SH-SY5Y (cell line): ENCODE data around the gene HOXA3.

Source experiments
- GATA2 ChIP-seq: IDR thresholded peaks from 2 replicates; pipeline ENCODE4 v1.6.1; 2011; ENCODE audit warnings: mild to moderate bottlenecking, low read depth, low read length
- GATA3 ChIP-seq: IDR thresholded peaks from 2 replicates; pipeline ENCODE4 v1.6.1; 2011; ENCODE audit warnings: low read depth, mild to moderate bottlenecking, low read length, moderate library complexity

- TF ChIP-seq GATA2 (no peak), GATA3 (no peak)
Observed at GRCh38 chr7:27112361-27112760, 40.0 kb downstream of the HOXA3 start.
